ENCODE results near the gene INPP5A.

The INPP5A gene

GRCh38 chr10:132677473-132678227 lies 140.1 kb downstream of the INPP5A start:
- Histone ChIP-seq H3K9me2 (replicated peaks; ENCODE audit: insufficient read depth, low read length) (no peaks in the 10 kb centered on the region), H3K27me3 (replicated peaks; ENCODE audit: insufficient read depth, low read length) (no peaks in the 10 kb centered on the region)

DNA sequence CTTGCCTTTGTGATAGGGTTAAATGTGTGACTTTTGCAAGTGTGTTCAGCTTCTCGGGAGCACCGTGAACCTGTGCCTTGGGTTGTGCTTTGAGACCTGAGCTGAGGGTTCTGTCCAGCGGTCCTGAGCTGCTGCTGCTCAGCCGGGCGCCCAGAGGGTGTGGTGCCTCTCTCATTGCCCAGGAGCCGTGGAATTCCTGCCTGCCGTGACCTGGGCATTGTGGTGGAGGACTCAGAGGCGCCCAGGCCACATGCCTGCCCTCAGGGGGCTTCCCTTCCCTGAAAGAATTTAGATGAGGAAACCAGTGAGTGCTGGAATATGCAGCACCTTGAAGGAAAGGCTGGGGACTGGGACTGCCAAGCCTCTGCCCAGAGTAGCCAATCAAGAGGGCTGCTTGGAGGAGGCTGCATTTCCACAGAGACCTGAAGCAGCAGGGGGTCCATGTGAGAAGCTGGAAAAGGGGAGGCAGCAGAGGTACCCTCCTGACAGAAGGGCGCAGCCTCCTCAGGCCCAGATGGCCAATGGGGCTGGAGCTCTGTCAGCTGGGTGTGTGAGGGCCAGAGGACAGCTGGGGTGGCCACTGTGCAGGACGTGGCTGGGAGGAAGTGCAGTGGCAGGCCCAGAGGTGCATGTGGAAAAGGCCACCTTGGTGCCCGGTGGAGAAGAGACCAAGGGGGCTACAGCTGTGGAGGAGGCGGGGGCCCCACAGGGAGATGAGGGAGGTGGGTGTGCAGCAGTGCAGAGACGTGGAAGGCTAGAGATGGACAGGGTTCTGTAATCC lies 141.0 kb downstream of the INPP5A start:
- H3K9me2 ChIP-seq (replicated peaks; ENCODE audit: insufficient read depth, low read length): no peaks in the 10 kb centered on the region
- H3K79me2 ChIP-seq (ENCODE audit: low read length): no peaks in the 10 kb centered on the region
- H3K27me3 ChIP-seq (replicated peaks; ENCODE audit: insufficient read depth, low read length): no peaks in the 10 kb centered on the region
- H3K4me1 ChIP-seq (ENCODE audit: low read length): no peaks in the 10 kb centered on the region
- no peak for DNase-seq
- H3F3A ChIP-seq (ENCODE audit: insufficient read depth, low read length): no peaks in the 10 kb centered on the region
- H2AFZ ChIP-seq (ENCODE audit: low read length): no peak overlapping the region
- H3K9me3 ChIP-seq (replicated peaks; ENCODE audit: insufficient read depth, low read length): no peaks in the 10 kb centered on the region
- H3K36me3 ChIP-seq (replicated peaks; ENCODE audit: insufficient read depth, low read length): no peaks in the 10 kb centered on the region
- no peak overlapping the region for H3K9ac ChIP-seq (ENCODE audit: low read length)
- H3K27ac ChIP-seq (ENCODE audit: low read length): no peak overlapping the region
- H4K20me1 ChIP-seq (ENCODE audit: insufficient read depth, low read length): no peaks in the 10 kb centered on the region
- TF ChIP-seq CTCF (IDR thresholded peaks at IDR 0.05; ENCODE audit: low read length) (no peak), EZH2phosphoT487 (IDR thresholded peaks at IDR 0.05; ENCODE audit: low read length) (no peak), EZH2 (optimal IDR thresholded peaks at IDR 0.05; ENCODE audit: low read depth, low read length) (no peak)
- no peak overlapping the region for H3K4me2 ChIP-seq (ENCODE audit: low read depth, low read length)
- no peak overlapping the region for H3K4me3 ChIP-seq (ENCODE audit: low read length)

More at GRCh38 chr10:132677473-132678227, 140.1 kb downstream of the INPP5A start:
- no peak for DNase-seq
- no peaks in the 10 kb centered on the region for H3K36me3 ChIP-seq (replicated peaks; ENCODE audit: insufficient read depth, low read length)
- H3K27ac ChIP-seq (ENCODE audit: low read length): no peak overlapping the region
- H3K79me2 ChIP-seq (ENCODE audit: low read length): no peaks in the 10 kb centered on the region
- no peak overlapping the region for H2AFZ ChIP-seq (ENCODE audit: low read length)
- TF ChIP-seq CTCF (IDR thresholded peaks at IDR 0.05; ENCODE audit: low read length) (no peak), EZH2phosphoT487 (IDR thresholded peaks at IDR 0.05; ENCODE audit: low read length) (no peak), EZH2 (optimal IDR thresholded peaks at IDR 0.05; ENCODE audit: low read depth, low read length) (no peak)
- no peaks in the 10 kb centered on the region for H3K4me1 ChIP-seq (ENCODE audit: low read length)
- H3K4me3 ChIP-seq (ENCODE audit: low read length): no peak overlapping the region
- H3K9ac ChIP-seq (ENCODE audit: low read length): no peak overlapping the region
- H4K20me1 ChIP-seq (ENCODE audit: insufficient read depth, low read length): no peaks in the 10 kb centered on the region
- H3F3A ChIP-seq (ENCODE audit: insufficient read depth, low read length): no peaks in the 10 kb centered on the region
- no peaks in the 10 kb centered on the region for H3K9me3 ChIP-seq (replicated peaks; ENCODE audit: insufficient read depth, low read length)
- H3K4me2 ChIP-seq (ENCODE audit: low read depth, low read length): no peak overlapping the region

- no peak overlapping the region for H2AFZ ChIP-seq (ENCODE audit: low read length)
- H3K9me2 ChIP-seq (replicated peaks; ENCODE audit: insufficient read depth, low read length): no peaks in the 10 kb centered on the region
- no peaks in the 10 kb centered on the region for H3F3A ChIP-seq (ENCODE audit: insufficient read depth, low read length)
- no peak overlapping the region for H3K4me2 ChIP-seq (ENCODE audit: low read depth, low read length)
- H3K9ac ChIP-seq (ENCODE audit: low read length): no peak overlapping the region
- no peaks in the 10 kb centered on the region for H3K27me3 ChIP-seq (replicated peaks; ENCODE audit: insufficient read depth, low read length)
- H3K4me3 ChIP-seq (ENCODE audit: low read length): no peak overlapping the region
- no peaks in the 10 kb centered on the region for H3K9me3 ChIP-seq (replicated peaks; ENCODE audit: insufficient read depth, low read length)
- H4K20me1 ChIP-seq (ENCODE audit: insufficient read depth, low read length): no peaks in the 10 kb centered on the region
- no peaks in the 10 kb centered on the region for H3K79me2 ChIP-seq (ENCODE audit: low read length)
- no peak for DNase-seq
- H3K27ac ChIP-seq (ENCODE audit: low read length): no peak overlapping the region
- no peaks in the 10 kb centered on the region for H3K36me3 ChIP-seq (replicated peaks; ENCODE audit: insufficient read depth, low read length)
- no peak for TF ChIP-seq CTCF (IDR thresholded peaks at IDR 0.05; ENCODE audit: low read length)
- no peak for TF ChIP-seq EZH2 (optimal IDR thresholded peaks at IDR 0.05; ENCODE audit: low read depth, low read length)
- TF ChIP-seq EZH2phosphoT487 (IDR thresholded peaks at IDR 0.05; ENCODE audit: low read length): no peak
- H3K4me1 ChIP-seq (ENCODE audit: low read length): no peaks in the 10 kb centered on the region
Measured at GRCh38 chr10:132679217-132679595, 141.6 kb downstream of the INPP5A start.
